ENCODE data around the gene AWAT2.

AWAT2 gene

GRCh38 chrX:69995362-69996112, 54.2 kb downstream of the AWAT2 start:
- DNase-seq: no peak

DNA sequence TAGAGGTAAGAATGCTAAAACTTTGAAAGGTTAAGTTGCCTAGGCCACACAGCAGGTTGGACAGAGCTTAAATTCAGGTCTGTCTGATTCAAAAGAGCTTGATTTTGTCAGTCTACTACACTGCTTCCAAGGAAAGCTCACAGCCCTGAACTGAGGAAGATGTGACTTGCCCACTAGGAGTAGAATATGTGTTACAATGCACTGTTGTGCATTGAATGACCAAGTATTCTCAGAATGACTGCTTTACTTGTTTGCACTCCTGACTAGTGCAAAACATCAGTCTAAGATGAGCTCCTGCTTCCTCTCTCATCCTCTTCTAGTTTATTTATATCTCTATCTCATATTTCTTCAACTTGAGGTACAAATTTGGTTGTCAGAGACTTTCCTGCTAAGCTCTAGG, 56.2 kb downstream of the AWAT2 start:
- no peak for DNase-seq

- DNase-seq: peak; percentile 77
These were observed 58.1 kb downstream of the AWAT2 start for GRCh38 chrX:69991685-69992084.

Measured in DMS 273 treated with DMSO at 0.1 percent for 48 hours (cell line).